NT2/D1 (cell line): Measurements from ENCODE around the gene ZBTB34.

Experiments used
- SUZ12 ChIP-seq: IDR thresholded peaks from 2 replicates; pipeline ENCODE4 v1.6.1; 2011; ENCODE audit not compliant: insufficient read length, insufficient read depth; ENCODE audit errors: extremely low read depth
- YY1 ChIP-seq: IDR thresholded peaks from 2 replicates; pipeline ENCODE4 v1.6.1; 2011; ENCODE audit not compliant: insufficient read length, insufficient read depth
- ZNF274 ChIP-seq: IDR thresholded peaks from 2 replicates; pipeline ENCODE4 v1.6.1; 2011; ENCODE audit warnings: mild to moderate bottlenecking, low read depth, low read length

- TF ChIP-seq ZNF274 (no peak), SUZ12 (no peak), YY1 (no peak)
These were observed 19.9 kb downstream of the ZBTB34 start for GRCh38 chr9:126880226-126880946.
